GM12874 (cell line): ENCODE results near the gene ADAMTS1.

Source experiments
- CTCF ChIP-seq: IDR thresholded peaks from 2 replicates; pipeline ENCODE4 v1.5.1; 2011; ENCODE audit warnings: low read depth, mild to moderate bottlenecking, control low read depth, low read length, moderate library complexity; ENCODE audit not compliant: insufficient read depth

The ADAMTS1 gene

GRCh38 chr21:26810676-26811415, 34.4 kb downstream of the ADAMTS1 start:
- TF ChIP-seq CTCF: no peak

GRCh38 chr21:26810266-26810665, 34.9 kb downstream of the ADAMTS1 start:
- no peak for TF ChIP-seq CTCF

GRCh38 chr21:26809745-26810144, 35.5 kb downstream of the ADAMTS1 start:
- no peak for TF ChIP-seq CTCF

- TF ChIP-seq CTCF: no peak
Observed at GRCh38 chr21:26806801-26807295, 38.4 kb downstream of the ADAMTS1 start.

- TF ChIP-seq CTCF: no peak
Observed at GRCh38 chr21:26804895-26805609, 40.2 kb downstream of the ADAMTS1 start.

GRCh38 chr21:26801498-26801897, 43.7 kb downstream of the ADAMTS1 start:
- no peak for TF ChIP-seq CTCF

- no peak for TF ChIP-seq CTCF
Observed at GRCh38 chr21:26800970-26801431, 44.2 kb downstream of the ADAMTS1 start.
